NT2/D1 (cell line): ENCODE measurements around the gene PKD2L2.
"Not testable (repeated sequence)": the region's sequence is repeated elsewhere in the genome, so short reads cannot be mapped to it uniquely, and the experiment has no call there.

ENCODE experiments used
- DNase-seq: peaks from one replicate; pipeline ENCODE4 v3.0.0-alpha.2; 2011; ENCODE audit warnings: low read depth, low spot score
- H3K27me3 ChIP-seq: 2 replicates; pipeline ENCODE4 v1.6.0; 2011; ENCODE audit warnings: mild to moderate bottlenecking; ENCODE audit not compliant: insufficient read length, insufficient read depth
- H3K36me3 ChIP-seq: 2 replicates; pipeline ENCODE4 v1.6.1; 2011; ENCODE audit warnings: mild to moderate bottlenecking, low read length, mixed read lengths; ENCODE audit not compliant: insufficient read depth, insufficient read length
- H3K4me1 ChIP-seq: 2 replicates; pipeline ENCODE4 v1.5.1; 2011; ENCODE audit not compliant: insufficient read depth, insufficient read length
- H3K4me3 ChIP-seq: 2 replicates; pipeline ENCODE4 v1.5.1; 2011; ENCODE audit warnings: low read depth; ENCODE audit not compliant: insufficient read length
- H3K9ac ChIP-seq: 2 replicates; pipeline ENCODE4 v1.6.0; 2011; ENCODE audit warnings: low read depth; ENCODE audit not compliant: insufficient read length
- H3K9me3 ChIP-seq: 2 replicates; pipeline ENCODE4 v1.5.1; 2011; ENCODE audit warnings: mild to moderate bottlenecking, low read length; ENCODE audit not compliant: insufficient read depth
- SUZ12 ChIP-seq: IDR thresholded peaks from 2 replicates; pipeline ENCODE4 v1.6.1; 2011; ENCODE audit not compliant: insufficient read length, insufficient read depth; ENCODE audit errors: extremely low read depth
- YY1 ChIP-seq: IDR thresholded peaks from 2 replicates; pipeline ENCODE4 v1.6.1; 2011; ENCODE audit not compliant: insufficient read length, insufficient read depth
- ZNF274 ChIP-seq: IDR thresholded peaks from 2 replicates; pipeline ENCODE4 v1.6.1; 2011; ENCODE audit warnings: mild to moderate bottlenecking, low read depth, low read length

Gene PKD2L2

DNA sequence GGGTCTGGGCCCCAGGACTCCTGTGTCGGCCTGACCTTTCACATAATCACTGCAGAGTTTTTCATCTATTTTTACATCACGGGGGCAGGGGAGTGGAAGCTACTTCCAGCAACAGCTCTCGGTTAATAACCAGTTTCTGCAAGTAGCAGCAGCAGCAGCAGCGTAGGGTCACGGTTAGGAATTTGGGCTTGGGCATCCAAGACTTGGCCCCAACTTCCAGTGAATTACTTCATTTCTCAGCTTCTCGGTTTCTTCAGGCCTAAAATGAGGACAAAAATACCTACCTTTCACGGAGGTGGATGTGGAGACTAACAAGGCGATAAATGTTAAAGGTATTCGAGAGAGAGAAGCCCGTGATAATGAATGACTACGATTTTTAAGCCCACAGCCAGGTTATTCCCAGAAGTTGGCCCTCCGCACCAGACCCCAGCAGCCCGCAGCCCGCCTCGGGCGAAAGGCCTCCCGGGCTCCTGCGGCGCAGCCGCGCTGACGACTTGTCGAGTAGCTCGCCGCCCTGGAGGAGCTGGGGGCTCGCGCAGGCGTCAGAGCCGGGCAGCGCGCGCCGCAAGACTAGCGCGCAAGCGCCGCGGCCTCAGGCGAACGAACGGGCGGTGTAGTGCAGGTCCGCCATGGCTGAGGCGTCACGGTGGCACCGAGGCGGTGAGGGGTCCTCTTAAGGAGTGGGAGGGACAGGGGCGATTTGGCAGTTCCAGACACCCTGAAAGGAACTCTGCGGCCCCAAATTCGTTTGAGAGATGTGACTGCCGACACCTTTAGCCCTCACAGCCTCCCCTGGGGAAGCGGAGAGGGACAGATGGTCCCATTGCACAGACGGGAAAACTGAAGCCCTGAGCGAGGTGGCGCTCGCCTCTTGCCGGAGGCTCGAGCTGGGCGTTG is at the start of gene PKD2L2:
PKD2L2 (plus strand) TSS at position 595 of the 897 bp plus-strand sequence; CDS start at position 630, 35 bp downstream.
- peak within 1 kb of the TSS; percentile 64 for H3K9ac ChIP-seq
- no peaks in the 10 kb centered on the region for H3K4me1 ChIP-seq
- H3K9me3 ChIP-seq, result no peaks in the 10 kb centered on the region
- no peaks in the 10 kb centered on the region for H3K27me3 ChIP-seq
- H3K36me3 ChIP-seq, result no peaks in the 10 kb centered on the region
- TF ChIP-seq SUZ12 (no peak), YY1 (no peak), ZNF274 (no peak)
- peak within 1 kb of the TSS; percentile 34 for H3K4me3 ChIP-seq
- DNase-seq, result peak; percentile 43

DNA sequence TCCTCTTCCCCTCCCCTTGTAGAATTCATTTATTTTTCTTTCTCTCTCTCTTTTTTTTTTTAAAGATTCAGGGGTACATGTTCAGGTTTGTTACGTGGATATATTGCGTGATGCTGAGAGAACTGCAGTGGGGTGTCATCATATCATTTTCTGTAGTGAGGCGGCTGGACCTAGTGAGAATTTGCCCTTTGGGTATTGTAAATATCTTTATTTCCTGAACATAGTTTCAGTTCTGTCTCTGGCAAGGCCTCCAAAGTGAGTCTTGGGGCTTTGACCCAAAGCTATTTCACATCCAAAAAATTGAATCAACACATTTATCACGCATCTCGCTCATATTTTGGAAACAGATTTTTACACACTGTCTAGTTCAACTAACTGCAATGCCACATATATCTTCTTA is 47.0 kb upstream of the PKD2L2 start:
- Histone ChIP-seq H3K9me3 (no peaks in the 10 kb centered on the region), H3K9ac (no peak overlapping the region), H3K36me3 (no peaks in the 10 kb centered on the region), H3K4me1 (no peaks in the 10 kb centered on the region), H3K27me3 (no peaks in the 10 kb centered on the region), H3K4me3 (no peak overlapping the region)
- DNase-seq, result no peak
- TF ChIP-seq YY1, result no peak
- TF ChIP-seq ZNF274, result no peak
- no peak for TF ChIP-seq SUZ12

DNA sequence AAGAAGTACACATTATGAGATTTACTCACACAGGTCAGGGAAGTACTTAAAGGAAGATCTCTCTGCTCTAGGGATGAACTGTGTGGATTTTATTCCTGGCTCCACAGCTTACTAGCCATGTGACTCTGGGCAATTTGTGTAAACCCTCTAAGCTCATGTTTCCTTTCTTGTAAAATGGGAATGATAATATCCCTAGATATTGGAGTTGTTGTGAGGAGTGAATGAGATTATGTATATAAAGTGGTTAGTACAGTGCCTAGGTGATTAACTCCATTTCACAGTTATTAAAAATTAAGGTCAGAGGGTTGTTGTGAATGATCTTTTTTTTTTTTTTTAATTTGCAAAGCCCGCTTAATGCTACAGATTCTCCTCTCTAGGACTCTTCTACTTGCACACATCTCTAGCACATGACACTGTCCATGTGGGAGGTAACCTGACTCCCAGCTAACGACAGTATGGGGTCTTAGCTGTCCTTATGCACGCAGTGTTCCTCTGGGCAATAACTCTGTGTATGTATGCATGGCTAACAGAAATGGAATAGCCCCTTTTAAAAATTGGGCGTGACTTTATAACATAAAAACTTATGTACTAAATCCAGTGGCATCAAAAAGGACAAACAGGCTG is 45.5 kb upstream of the PKD2L2 start:
- H3K9ac ChIP-seq, result no peak overlapping the region

DNA sequence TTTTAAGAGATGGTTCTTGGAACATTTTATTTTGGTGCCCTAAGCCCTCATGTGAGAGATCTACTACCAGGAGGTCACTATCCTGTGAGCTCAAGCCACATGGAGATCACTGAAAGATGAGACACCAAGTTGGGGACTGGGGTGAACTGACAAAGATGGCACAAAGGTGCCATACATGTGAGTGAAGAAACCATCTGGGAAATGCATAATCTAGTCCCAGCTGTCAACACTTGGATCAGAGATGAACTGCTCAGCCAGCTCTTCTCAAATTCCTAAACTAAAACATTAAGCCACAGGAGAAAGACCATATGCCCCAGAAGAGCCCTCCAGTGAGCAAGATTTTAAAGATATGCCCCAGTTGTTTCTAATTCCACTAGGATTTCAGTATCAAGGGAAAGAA is 43.8 kb upstream of the PKD2L2 start:
- TF ChIP-seq ZNF274 (no peak), YY1 (no peak), SUZ12 (no peak)
- DNase-seq, result no peak
- Histone ChIP-seq H3K27me3 (no peaks in the 10 kb centered on the region), H3K36me3 (no peaks in the 10 kb centered on the region), H3K9ac (no peak overlapping the region), H3K4me1 (no peaks in the 10 kb centered on the region), H3K4me3 (no peak overlapping the region), H3K9me3 (no peaks in the 10 kb centered on the region)

More for the DNA sequence above, 45.5 kb upstream of the PKD2L2 start:
- Histone ChIP-seq H3K9me3 (no peaks in the 10 kb centered on the region), H3K4me1 (no peaks in the 10 kb centered on the region), H3K36me3 (no peaks in the 10 kb centered on the region), H3K27me3 (no peaks in the 10 kb centered on the region), H3K4me3 (no peak overlapping the region)
- DNase-seq, result no peak
- TF ChIP-seq SUZ12, result no peak
- no peak for TF ChIP-seq ZNF274
- TF ChIP-seq YY1, result no peak

DNA sequence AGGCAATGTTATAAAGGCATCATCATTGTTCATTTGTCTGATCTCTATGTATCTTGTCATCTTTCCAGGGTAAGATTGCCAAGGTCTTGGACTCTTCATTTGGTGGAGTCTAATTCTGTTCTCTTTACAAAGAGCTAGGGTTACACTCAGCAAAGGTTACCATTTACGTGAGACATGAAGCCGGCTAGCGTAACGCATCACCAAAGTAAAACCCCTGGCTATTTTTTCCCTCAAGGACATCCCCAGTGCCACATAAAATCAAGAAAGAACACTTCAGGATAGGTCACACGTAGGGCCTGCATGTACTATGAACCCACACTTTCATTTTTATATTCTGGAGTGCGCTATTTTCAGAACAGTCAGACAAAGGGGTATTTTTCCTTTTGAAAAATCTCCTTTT is 41.6 kb upstream of the PKD2L2 start:
- no peak for TF ChIP-seq ZNF274
- no peak for TF ChIP-seq YY1
- no peak for TF ChIP-seq SUZ12
- Histone ChIP-seq H3K9me3 (no peaks in the 10 kb centered on the region), H3K9ac (no peak overlapping the region), H3K4me3 (no peak overlapping the region), H3K36me3 (no peaks in the 10 kb centered on the region), H3K27me3 (no peaks in the 10 kb centered on the region), H3K4me1 (no peaks in the 10 kb centered on the region)
- no peak for DNase-seq

DNA sequence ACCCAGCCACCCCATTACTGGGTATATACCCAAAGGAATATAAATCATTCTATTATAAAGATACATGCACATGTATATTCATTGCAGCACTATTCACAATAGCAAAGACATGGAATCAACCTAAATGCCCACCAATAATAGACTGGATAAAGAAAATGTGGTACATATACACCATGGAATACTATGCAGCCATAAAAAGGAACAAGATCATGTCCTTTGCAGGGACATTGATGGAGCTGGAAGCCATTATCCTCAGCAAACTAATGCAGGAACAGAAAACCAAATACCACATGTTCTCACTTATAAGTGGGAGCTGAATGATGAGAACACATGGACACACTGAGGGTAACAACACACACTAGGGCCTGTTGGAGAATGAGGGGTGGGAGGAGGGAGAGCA is 36.1 kb upstream of the PKD2L2 start:
- not testable (repeated sequence) for H3K36me3 ChIP-seq, H3K9ac ChIP-seq, H3K4me1 ChIP-seq, DNase-seq, H3K9me3 ChIP-seq, H3K4me3 ChIP-seq, H3K27me3 ChIP-seq

- no peak for DNase-seq
- 0 out of 2 replicates have a peak, but pooled peaks cover 6% of the 10 kb centered on the region for H3K9me3 ChIP-seq
- H3K36me3 ChIP-seq, result no peaks in the 10 kb centered on the region
- H3K9ac ChIP-seq, result no peak overlapping the region
- no peaks in the 10 kb centered on the region for H3K4me1 ChIP-seq
- H3K4me3 ChIP-seq, result no peak overlapping the region
- H3K27me3 ChIP-seq, result no peaks in the 10 kb centered on the region
- TF ChIP-seq YY1 (no peak), ZNF274 (no peak), SUZ12 (no peak)
These were observed 33.1 kb upstream of the PKD2L2 start for GRCh38 chr5:137856201-137856600.
